Activated CD8-positive, alpha-beta memory T cell treated with anti-CD3 and anti-CD28 coated beads for 1 hour (primary cell): ENCODE measurements around the gene SERGEF.
"Not testable (repeated sequence)": the region's sequence is repeated elsewhere in the genome, so short reads cannot be mapped to it uniquely, and the experiment has no call there.

Source experiments
- DNase-seq, 2 donors: peaks; one replicate each; pipeline ENCODE4 v3.0.0-alpha.2; 2020; ENCODE audit warnings: low read depth in 1 of 2; ENCODE audit errors: extremely low read depth in 1 of 2

The SERGEF gene

GRCh38 chr11:17917556-17917955 is 95.3 kb downstream of the SERGEF start:
- DNase-seq = no peak

DNA sequence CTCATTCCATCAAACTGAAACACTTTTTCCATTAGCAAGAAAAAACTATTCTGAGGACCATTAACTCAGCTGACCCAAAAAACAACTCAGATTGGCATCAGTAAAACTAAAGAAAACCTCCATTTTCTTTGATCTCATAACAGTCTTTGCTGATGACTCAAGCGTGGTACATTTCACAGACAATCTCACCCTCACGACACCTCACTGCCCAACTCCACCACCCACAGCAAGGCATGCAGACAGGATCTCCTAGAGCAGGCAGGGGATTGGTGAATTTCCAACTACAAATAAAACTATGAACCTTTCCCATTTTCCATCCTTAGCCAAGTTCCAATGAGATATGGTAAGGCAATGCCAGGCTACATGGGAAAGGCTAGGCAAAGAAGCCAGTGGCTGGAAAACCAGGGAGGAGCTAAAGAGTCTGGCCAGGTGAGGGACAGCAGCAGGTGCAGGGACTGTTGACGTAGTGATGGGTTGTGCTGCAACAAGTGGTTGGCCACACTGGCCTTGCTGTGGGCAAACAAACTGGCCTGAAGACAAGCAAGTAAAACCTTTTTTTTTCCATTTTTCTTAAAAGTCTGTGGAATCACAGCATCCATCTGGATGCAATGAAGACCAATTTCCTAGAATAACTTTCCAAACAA is 97.2 kb downstream of the SERGEF start:
- DNase-seq = no peak

- no peak for DNase-seq
Measured at GRCh38 chr11:17914957-17915356, 97.9 kb downstream of the SERGEF start.

- DNase-seq = no peak
Measured at GRCh38 chr11:17907046-17907445, 105.8 kb downstream of the SERGEF start.

GRCh38 chr11:17906436-17906835 is 106.4 kb downstream of the SERGEF start:
- no peak for DNase-seq

- no peak for DNase-seq
Measured at GRCh38 chr11:17905477-17905876, 107.4 kb downstream of the SERGEF start.

- no peak for DNase-seq
Measured at GRCh38 chr11:17901481-17901880, 111.4 kb downstream of the SERGEF start.

- no peak for DNase-seq
Measured at GRCh38 chr11:17898782-17899181, 114.1 kb downstream of the SERGEF start.

- DNase-seq = no peak
Measured at GRCh38 chr11:17898071-17898470, 114.8 kb downstream of the SERGEF start.

DNA sequence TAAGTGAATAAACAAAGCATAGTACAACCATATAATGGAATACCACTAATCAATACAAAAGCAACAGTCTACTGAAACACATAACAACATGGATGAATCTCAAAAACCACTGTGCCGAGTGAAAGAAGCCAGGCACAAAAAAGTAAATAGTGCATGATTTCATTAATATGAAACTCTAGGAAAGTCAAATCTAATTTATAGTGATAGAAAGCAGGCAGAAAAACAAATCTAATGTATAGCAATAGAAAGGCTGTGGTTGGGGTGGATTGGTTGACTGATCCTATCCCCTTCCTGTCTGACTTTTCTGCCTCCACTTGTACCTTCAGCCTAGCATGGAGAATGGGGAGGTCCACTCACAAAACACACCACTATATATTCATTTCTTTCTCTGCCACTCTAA is 115.4 kb downstream of the SERGEF start:
- no peak for DNase-seq

- DNase-seq = not testable (repeated sequence)
Measured at GRCh38 chr11:17896496-17897151, 116.2 kb downstream of the SERGEF start.

DNA sequence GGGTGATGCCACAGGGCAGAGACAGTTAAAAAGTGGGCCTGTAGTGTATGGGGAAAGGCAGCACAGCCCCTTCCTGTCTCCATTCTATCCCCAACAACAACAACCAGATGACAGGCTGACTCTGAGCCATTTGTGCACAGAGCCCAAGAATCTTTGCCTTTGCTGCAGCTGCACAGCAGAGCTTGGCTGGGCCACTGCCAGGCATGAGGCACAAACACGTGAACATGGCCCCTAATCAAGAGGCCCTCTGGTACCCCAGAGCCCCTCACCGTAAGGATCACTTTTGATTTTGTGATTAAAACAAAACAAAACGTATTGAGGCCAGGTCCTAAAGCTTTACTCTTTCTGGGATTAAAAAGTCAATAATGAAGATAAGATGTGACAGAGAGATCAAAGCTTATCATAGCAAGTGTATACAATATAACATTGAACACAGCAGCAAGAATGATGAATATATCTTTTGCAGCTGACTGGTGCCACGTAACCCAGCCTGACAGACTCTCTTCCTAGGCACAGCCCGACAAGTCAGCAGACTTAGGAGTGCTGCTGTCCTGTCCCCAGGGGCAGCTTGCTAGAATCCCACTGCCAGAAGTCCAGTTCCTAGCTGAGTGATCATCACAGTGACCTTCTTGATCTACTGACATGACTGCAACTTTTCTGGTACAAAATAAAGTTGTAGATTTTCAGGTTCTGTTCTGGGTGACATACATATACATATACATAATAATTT is 117.8 kb downstream of the SERGEF start:
- no peak for DNase-seq

DNA sequence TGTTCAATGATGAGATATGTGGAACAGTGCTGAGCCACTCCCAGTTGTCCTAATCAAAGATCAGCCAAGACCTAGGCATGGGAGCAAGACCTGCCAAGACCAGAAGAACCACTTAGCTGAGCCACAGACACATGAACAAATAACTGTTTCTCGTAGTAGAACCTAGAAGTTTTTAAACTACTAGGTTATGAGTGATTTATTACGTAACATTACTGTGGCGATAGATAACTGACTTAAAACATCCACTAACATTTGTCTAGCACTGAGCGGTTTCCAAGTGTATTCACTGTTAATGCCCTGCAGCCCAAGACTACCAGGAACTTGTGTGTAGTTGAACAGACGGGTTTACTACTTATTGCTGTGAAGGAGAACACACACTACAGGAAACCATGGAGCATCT is 120.4 kb downstream of the SERGEF start:
- no peak for DNase-seq

- DNase-seq = no peak
Measured at GRCh38 chr11:17890325-17890724, 122.5 kb downstream of the SERGEF start.

DNA sequence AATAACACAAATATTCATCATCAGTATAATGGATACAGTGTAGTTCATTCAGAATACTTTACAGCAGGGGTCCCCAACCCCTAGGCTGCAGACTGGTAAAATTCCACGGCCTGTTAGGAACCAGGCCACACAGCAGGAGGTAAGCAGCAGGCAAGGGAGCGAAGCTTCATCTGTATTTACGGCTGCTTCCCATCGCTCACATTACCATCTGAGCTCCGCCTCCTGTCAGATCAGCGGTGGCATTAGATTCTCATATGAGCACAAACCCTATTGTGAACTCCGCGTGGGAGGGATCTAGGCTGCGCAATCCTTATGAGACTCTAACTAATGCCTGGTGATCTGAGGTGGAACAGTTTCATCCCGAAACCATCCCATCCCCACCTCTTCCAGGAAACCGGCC is 125.1 kb downstream of the SERGEF start:
- no peak for DNase-seq

DNA sequence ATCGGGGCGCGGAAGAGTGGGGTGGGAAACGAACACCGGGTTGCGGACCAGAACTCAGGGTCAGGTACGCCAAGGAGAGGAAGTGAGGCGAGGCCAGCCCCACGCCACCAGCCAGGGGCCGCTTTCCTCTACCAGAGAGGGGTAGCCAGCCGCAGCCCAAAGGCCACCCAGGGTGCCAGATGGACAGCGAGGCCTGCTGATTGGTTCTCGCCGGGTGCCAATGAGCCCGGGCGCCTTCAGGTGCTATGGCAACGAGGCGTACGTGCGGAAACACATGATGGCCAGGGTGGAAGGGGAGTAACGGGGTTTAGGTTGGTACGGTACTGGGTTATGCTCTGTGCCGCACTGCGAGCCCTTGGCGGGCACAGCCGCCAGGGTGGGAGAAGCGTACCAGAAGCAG is 128.9 kb downstream of the SERGEF start:
- no peak for DNase-seq

- DNase-seq = no peak
Measured at GRCh38 chr11:17883057-17883456, 129.8 kb downstream of the SERGEF start.

GRCh38 chr11:17878743-17879142 is 134.1 kb downstream of the SERGEF start:
- no peak for DNase-seq

- no peak for DNase-seq
Measured at GRCh38 chr11:17877886-17878285, 135.0 kb downstream of the SERGEF start.

DNA sequence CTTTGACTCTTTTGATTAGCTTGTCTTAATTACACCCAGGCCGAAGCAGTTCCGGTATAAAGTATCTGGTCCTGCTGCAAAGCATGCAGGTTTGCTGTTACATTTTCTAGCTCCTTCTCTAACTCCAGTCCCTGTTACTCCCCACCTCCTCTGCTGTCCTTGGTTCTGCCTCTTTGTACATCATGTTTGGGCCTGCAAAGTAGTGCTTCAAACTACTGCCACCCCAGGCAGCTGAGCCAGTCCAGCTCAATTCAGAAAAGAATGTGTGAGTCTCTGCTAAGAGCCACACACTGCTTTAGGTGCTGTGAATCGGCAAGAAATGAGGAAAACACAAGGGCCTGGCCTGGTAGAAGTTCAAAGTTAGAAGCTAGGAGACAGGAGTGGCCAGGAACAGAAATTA is 136.0 kb downstream of the SERGEF start:
- DNase-seq = no peak

DNA sequence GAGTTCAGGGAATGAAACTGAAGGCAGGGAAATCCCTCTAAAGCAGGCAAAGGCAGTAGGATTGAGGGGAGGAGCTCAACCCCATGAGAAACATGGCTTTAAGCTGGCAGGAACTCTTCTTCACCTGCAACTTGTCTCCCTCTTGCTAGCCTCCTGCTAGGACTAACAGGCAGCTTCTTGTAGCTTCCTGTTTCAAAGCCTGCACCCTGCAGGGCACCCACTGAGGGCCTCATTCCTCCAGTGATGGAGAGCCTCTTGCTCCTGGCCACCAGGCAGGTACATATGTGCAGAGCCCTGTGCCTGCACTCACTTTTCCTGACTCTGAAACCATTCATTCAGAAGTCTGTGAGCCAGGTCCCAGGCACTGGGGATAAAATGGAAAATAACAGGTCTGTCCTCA is 137.0 kb downstream of the SERGEF start:
- DNase-seq = no peak

DNA sequence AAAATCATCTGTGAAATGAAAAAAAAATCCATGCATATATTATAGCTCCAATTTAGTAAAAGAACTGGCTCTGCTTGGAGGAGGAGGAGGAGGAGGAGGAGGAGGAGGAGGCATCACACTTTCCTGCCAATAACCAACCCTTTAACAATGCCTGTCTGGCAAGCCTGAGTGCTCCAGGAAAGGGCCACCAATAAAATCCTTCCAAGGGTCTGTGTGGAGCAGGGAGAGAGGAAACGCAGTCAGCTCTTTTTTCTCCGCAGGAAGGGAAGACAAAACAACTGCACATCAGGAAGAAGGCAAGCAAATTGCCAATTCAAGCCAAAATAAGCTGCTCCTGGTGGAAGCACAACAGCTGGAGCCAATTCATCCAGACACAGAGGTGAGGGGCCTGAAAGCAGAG is 139.3 kb downstream of the SERGEF start:
- no peak for DNase-seq
